ENCODE data around the gene TMED8. TPM values are rescaled to one million over a fixed set of nuclear protein-coding genes. Genes with fewer than 3 reads are reported as not detected.

Gene TMED8
- total and polyA plus RNA-seq, 2 of the 13 experiments (the other 11 are each of a cell fraction or from before 2014, with no cell fraction given) = 6.0 to 11.7 TPM

- TF ChIP-seq HNF4A (CRISPR knock-in tag; IDR thresholded peaks at IDR 0.05) = no peak
- TF ChIP-seq STAT5B (CRISPR knock-in tag; IDR thresholded peaks at IDR 0.05) = no peak
- TF ChIP-seq ZIK1 (CRISPR knock-in tag; IDR thresholded peaks at IDR 0.05; ENCODE audit: borderline replicate concordance, low read depth) = no peak
- no peak for TF ChIP-seq GABPB1 (CRISPR knock-in tag; IDR thresholded peaks at IDR 0.05)
- TF ChIP-seq SOX5 (CRISPR knock-in tag; IDR thresholded peaks at IDR 0.05; ENCODE audit: borderline replicate concordance) = no peak
- no peak for TF ChIP-seq ZFP90 (CRISPR knock-in tag; IDR thresholded peaks at IDR 0.05; ENCODE audit: borderline replicate concordance)
- TF ChIP-seq ZBTB7A (CRISPR knock-in tag; IDR thresholded peaks at IDR 0.05) = no peak
- no peak for TF ChIP-seq MBD4 (IDR thresholded peaks at IDR 0.05; ENCODE audit: borderline replicate concordance, low read length)
- TF ChIP-seq MATR3 (CRISPR knock-in tag; IDR thresholded peaks at IDR 0.05) = no peak
- TF ChIP-seq ETS1 (CRISPR knock-in tag; IDR thresholded peaks at IDR 0.05) = no peak
These were observed 90.3 kb downstream of the TMED8 start (continued) for GRCh38 chr14:77286576-77286975.

Other genes starting within 250 kb of the TMED8 start
- not detected in 2 replicates for gene ZDHHC22, start 235.3 kb downstream of the TMED8 start, total RNA-seq (2016; rRNA removed; fragmentation: Illumina TruSeq; extraction: Trizol)
- gene ZDHHC22, start 235.3 kb downstream of the TMED8 start, polyA plus RNA-seq (2011; rRNA removed) = not detected in 2 replicates
- 0.08 and 0.27 TPM in 2 replicates for gene TMEM63C, start 195.3 kb downstream of the TMED8 start, total RNA-seq (2016; rRNA removed; fragmentation: Illumina TruSeq; extraction: Trizol)
- gene TMEM63C, start 195.3 kb downstream of the TMED8 start, polyA plus RNA-seq (2011; rRNA removed) = 0.17 and 0.59 TPM in 2 replicates
- gene NGB, start 105.9 kb downstream of the TMED8 start, total RNA-seq (2016; rRNA removed; fragmentation: Illumina TruSeq; extraction: Trizol) = not detected in 2 replicates
- 0.04 and 0.05 TPM in 2 replicates for gene NGB, start 105.9 kb downstream of the TMED8 start, polyA plus RNA-seq (2011; rRNA removed)
- 7.9 and 15.9 TPM in 2 replicates for gene POMT2, start 56.2 kb downstream of the TMED8 start, total RNA-seq (2016; rRNA removed; fragmentation: Illumina TruSeq; extraction: Trizol)
- gene POMT2, start 56.2 kb downstream of the TMED8 start, polyA plus RNA-seq (2011; rRNA removed) = 15.3 and 17.7 TPM in 2 replicates
- 26.9 and 27.6 TPM in 2 replicates for gene GSTZ1, start 56.1 kb downstream of the TMED8 start, total RNA-seq (2016; rRNA removed; fragmentation: Illumina TruSeq; extraction: Trizol)
- 14.4 and 15.7 TPM in 2 replicates for gene GSTZ1, start 56.1 kb downstream of the TMED8 start, polyA plus RNA-seq (2011; rRNA removed)
- 1.3 and 2.0 TPM in 2 replicates for gene SAMD15, start 285 bp upstream of the TMED8 start, total RNA-seq (2016; rRNA removed; fragmentation: Illumina TruSeq; extraction: Trizol)
- 0.09 TPM in 2 replicates for gene SAMD15, start 285 bp upstream of the TMED8 start, polyA plus RNA-seq (2011; rRNA removed)
- 0.24 TPM in 1 of 2 replicates, not detected in the other for gene NOXRED1, start 46.4 kb upstream of the TMED8 start, total RNA-seq (2016; rRNA removed; fragmentation: Illumina TruSeq; extraction: Trizol)
- gene NOXRED1, start 46.4 kb upstream of the TMED8 start, polyA plus RNA-seq (2011; rRNA removed) = 0.41 and 0.71 TPM in 2 replicates
- 13.3 and 14.9 TPM in 2 replicates for gene VIPAS39, start 80.5 kb upstream of the TMED8 start, total RNA-seq (2016; rRNA removed; fragmentation: Illumina TruSeq; extraction: Trizol)
- gene VIPAS39, start 80.5 kb upstream of the TMED8 start, polyA plus RNA-seq (2011; rRNA removed) = 18.7 and 21.5 TPM in 2 replicates
- gene AHSA1, start 81.0 kb upstream of the TMED8 start, total RNA-seq (2016; rRNA removed; fragmentation: Illumina TruSeq; extraction: Trizol) = 241 and 310 TPM in 2 replicates
- gene AHSA1, start 81.0 kb upstream of the TMED8 start, polyA plus RNA-seq (2011; rRNA removed) = 113 and 118 TPM in 2 replicates
- 0.83 and 1.8 TPM in 2 replicates for gene ISM2, start 121.7 kb upstream of the TMED8 start, total RNA-seq (2016; rRNA removed; fragmentation: Illumina TruSeq; extraction: Trizol)
- gene ISM2, start 121.7 kb upstream of the TMED8 start, polyA plus RNA-seq (2011; rRNA removed) = 40.7 and 43.2 TPM in 2 replicates
- 15.1 and 17.5 TPM in 2 replicates for gene SPTLC2, start 239.5 kb upstream of the TMED8 start, total RNA-seq (2016; rRNA removed; fragmentation: Illumina TruSeq; extraction: Trizol)
- gene SPTLC2, start 239.5 kb upstream of the TMED8 start, polyA plus RNA-seq (2011; rRNA removed) = 11.2 and 17.4 TPM in 2 replicates